GM23338 (cell line): ENCODE measurements around the gene AQP6. TPM values are rescaled to one million over a fixed set of nuclear protein-coding genes. Genes with fewer than 3 reads are reported as not detected.

Experiments used
- ATAC-seq: fragments of 200-7000 bp; cut with Tn5 transposase; 3 replicates; pipeline ENCODE4 v1.9.1; 2020
- DNase-seq: peaks from one replicate; pipeline ENCODE4 v3.0.0-alpha.2; 2015; ENCODE audit warnings: low spot score
- H2AFZ ChIP-seq: fragments of 200-600 bp; sonication (generic); 2 replicates; pipeline ENCODE4 v1.8.0; 2016; ENCODE audit warnings: antibody characterized with exemption, mild to moderate bottlenecking, moderate library complexity
- H3F3A ChIP-seq: fragments of 200-600 bp; sonication (generic); replicated peaks from 2 replicates; pipeline ENCODE4 v1.8.0; 2017; ENCODE audit warnings: antibody characterized with exemption, mixed run types, low read depth
- H3K27ac ChIP-seq: fragments of 200-600 bp; sonication (generic); 2 replicates; pipeline ENCODE4 v1.6.1; 2016; ENCODE audit warnings: low read depth
- H3K27me3 ChIP-seq: fragments of 200-600 bp; sonication (generic); 2 replicates; pipeline ENCODE4 v1.8.0; 2016; ENCODE audit warnings: mild to moderate bottlenecking, mixed run types, moderate library complexity; ENCODE audit not compliant: insufficient read depth
- H3K36me3 ChIP-seq: fragments of 200-600 bp; sonication (generic); 2 replicates; pipeline ENCODE4 v1.8.0; 2016; ENCODE audit warnings: mild to moderate bottlenecking; ENCODE audit not compliant: insufficient read depth
- H3K4me1 ChIP-seq: fragments of 200-600 bp; sonication (generic); 2 replicates; pipeline ENCODE4 v1.8.0; 2016; ENCODE audit warnings: mild to moderate bottlenecking, moderate library complexity; ENCODE audit not compliant: insufficient read depth
- H3K4me2 ChIP-seq: fragments of 200-600 bp; sonication (generic); 2 replicates; pipeline ENCODE4 v1.7.1; 2017; ENCODE audit warnings: mixed run types
- H3K4me3 ChIP-seq: fragments of 200-600 bp; sonication (generic); 2 replicates; pipeline ENCODE4 v1.6.1; 2016; ENCODE audit warnings: mixed run types
- H3K79me2 ChIP-seq: fragments of 200-600 bp; sonication (generic); replicated peaks from 2 replicates; pipeline ENCODE4 v1.8.0; 2017; ENCODE audit warnings: mild to moderate bottlenecking; ENCODE audit not compliant: insufficient read depth
- H3K9me2 ChIP-seq: fragments of 200-600 bp; sonication (generic); 2 replicates; pipeline ENCODE4 v1.8.0; 2017; ENCODE audit not compliant: insufficient read depth
- H4K20me1 ChIP-seq: fragments of 200-600 bp; sonication (generic); replicated peaks from 2 replicates; pipeline ENCODE4 v1.8.0; 2017; ENCODE audit warnings: mild to moderate bottlenecking; ENCODE audit not compliant: insufficient read depth
- H3K27ac Mint-ChIP-seq: 2 replicates; pipeline ENCODE4 v1.8.0; 2020; ENCODE audit warnings: inconsistent platforms, mild to moderate bottlenecking, moderate library complexity, mixed read lengths
- H3K27me3 Mint-ChIP-seq: 3 replicates; pipeline ENCODE4 v1.8.0; 2022; ENCODE audit warnings: low read depth, mild to moderate bottlenecking, moderate library complexity, mixed read lengths, inconsistent platforms; ENCODE audit not compliant: insufficient read depth, poor library complexity
- H3K36me3 Mint-ChIP-seq: 3 replicates; pipeline ENCODE4 v1.8.0; 2021; ENCODE audit warnings: low read depth, mild to moderate bottlenecking, inconsistent platforms, moderate library complexity, mixed read lengths
- H3K4me1 Mint-ChIP-seq: 3 replicates; pipeline ENCODE4 v1.8.0; 2020; ENCODE audit warnings: mild to moderate bottlenecking, inconsistent platforms, mixed read lengths
- H3K4me3 Mint-ChIP-seq: 3 replicates; pipeline ENCODE4 v1.8.0; 2021; ENCODE audit warnings: moderate library complexity, mild to moderate bottlenecking, inconsistent platforms, mixed read lengths
- H3K9me3 Mint-ChIP-seq: 3 replicates; pipeline ENCODE4 v1.8.0; 2020; ENCODE audit warnings: moderate library complexity, mild to moderate bottlenecking, inconsistent platforms, mixed read lengths
- CREB1 ChIP-seq: fragments of 250-450 bp; sonication (Bioruptor Pico); IDR thresholded peaks from 2 replicates; pipeline ENCODE4 v1.5.0; 2020; ENCODE audit warnings: low read depth, mild to moderate bottlenecking, moderate library complexity
- JUNB ChIP-seq: IDR thresholded peaks from one replicate; pipeline ENCODE4 v1.6.1; 2016; ENCODE audit warnings: antibody characterized with exemption; ENCODE audit not compliant: unreplicated experiment
- NANOG ChIP-seq: IDR thresholded peaks from 2 replicates; pipeline ENCODE4 v1.6.1; 2016; ENCODE audit warnings: antibody characterized with exemption, borderline replicate concordance
- ZNF331 ChIP-seq: fragments of 250-450 bp; sonication (Bioruptor Pico); IDR thresholded peaks from 2 replicates; pipeline ENCODE4 v1.5.0; 2020; ENCODE audit warnings: low read depth, mild to moderate bottlenecking, moderate library complexity
- polyA plus RNA-seq: library from polyadenylated mRNA; unstranded; fragments of >200 nt; fragmentation: Nextera tagmentation; extraction: Ambion mirVana; gene quantifications from 2 replicates; pipeline ENCODE4 v1.2.1, GENCODE V29; 2016
- total RNA-seq: library from RNA; depleted of rRNA; stranded (reverse); fragments of >200 nt; shearing (Covaris generic); gene quantifications from 2 replicates; pipeline ENCODE4 v1.2.3, GENCODE V29; 2014
- TF ChIP-seq, protein P1 (sequence below): fragments of 250-450 bp; sonication (Bioruptor Pico); IDR thresholded peaks from 2 replicates; pipeline ENCODE4 v1.5.0; 2020; ENCODE audit warnings: mild to moderate bottlenecking, moderate library complexity
- TF ChIP-seq, protein P2 (sequence below), 2 experiments: fragments of 200-600 bp in 1 of 2; sonication (generic) in 1 of 2; conservative IDR thresholded peaks; 2 replicates each; pipeline versions ENCODE4 v1.5.1 to v1.6.1; 2016 to 2017; ENCODE audit warnings: antibody characterized with exemption in 2 of 2, low read depth in 2 of 2, mild to moderate bottlenecking in 2 of 2, moderate library complexity in 1 of 2

The AQP6 gene
- total and polyA plus RNA-seq, 2 experiments from 2014 or later: 0.08 TPM; not detected in 1

DNA sequence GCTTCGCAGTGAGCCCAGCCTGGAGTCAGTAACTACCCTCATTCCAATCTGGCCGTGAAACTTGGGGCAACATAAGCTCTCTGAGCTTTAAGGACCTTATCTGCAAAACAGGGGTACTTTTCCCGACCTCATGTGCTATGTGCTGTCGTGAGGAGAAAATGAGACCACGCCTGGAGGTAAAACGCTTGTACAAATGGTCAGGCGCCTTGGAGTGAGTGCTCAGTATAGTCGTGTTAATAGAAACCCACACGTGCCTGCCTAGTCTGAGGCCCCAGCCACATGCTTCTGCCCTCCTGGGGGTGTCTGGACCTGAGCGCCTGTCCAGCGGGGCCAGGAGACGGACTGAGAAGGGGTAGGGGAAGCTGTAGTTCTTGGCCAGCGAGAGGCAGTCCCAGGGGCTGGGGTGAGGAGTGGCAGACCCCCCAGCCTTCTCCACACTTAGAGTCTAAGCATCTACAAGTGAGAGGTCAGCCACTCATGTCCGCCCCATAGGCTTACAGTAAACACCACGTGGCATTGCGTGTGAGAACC is 6.2 kb upstream of the AQP6 start (continued):
- TF ChIP-seq, protein P1, sequence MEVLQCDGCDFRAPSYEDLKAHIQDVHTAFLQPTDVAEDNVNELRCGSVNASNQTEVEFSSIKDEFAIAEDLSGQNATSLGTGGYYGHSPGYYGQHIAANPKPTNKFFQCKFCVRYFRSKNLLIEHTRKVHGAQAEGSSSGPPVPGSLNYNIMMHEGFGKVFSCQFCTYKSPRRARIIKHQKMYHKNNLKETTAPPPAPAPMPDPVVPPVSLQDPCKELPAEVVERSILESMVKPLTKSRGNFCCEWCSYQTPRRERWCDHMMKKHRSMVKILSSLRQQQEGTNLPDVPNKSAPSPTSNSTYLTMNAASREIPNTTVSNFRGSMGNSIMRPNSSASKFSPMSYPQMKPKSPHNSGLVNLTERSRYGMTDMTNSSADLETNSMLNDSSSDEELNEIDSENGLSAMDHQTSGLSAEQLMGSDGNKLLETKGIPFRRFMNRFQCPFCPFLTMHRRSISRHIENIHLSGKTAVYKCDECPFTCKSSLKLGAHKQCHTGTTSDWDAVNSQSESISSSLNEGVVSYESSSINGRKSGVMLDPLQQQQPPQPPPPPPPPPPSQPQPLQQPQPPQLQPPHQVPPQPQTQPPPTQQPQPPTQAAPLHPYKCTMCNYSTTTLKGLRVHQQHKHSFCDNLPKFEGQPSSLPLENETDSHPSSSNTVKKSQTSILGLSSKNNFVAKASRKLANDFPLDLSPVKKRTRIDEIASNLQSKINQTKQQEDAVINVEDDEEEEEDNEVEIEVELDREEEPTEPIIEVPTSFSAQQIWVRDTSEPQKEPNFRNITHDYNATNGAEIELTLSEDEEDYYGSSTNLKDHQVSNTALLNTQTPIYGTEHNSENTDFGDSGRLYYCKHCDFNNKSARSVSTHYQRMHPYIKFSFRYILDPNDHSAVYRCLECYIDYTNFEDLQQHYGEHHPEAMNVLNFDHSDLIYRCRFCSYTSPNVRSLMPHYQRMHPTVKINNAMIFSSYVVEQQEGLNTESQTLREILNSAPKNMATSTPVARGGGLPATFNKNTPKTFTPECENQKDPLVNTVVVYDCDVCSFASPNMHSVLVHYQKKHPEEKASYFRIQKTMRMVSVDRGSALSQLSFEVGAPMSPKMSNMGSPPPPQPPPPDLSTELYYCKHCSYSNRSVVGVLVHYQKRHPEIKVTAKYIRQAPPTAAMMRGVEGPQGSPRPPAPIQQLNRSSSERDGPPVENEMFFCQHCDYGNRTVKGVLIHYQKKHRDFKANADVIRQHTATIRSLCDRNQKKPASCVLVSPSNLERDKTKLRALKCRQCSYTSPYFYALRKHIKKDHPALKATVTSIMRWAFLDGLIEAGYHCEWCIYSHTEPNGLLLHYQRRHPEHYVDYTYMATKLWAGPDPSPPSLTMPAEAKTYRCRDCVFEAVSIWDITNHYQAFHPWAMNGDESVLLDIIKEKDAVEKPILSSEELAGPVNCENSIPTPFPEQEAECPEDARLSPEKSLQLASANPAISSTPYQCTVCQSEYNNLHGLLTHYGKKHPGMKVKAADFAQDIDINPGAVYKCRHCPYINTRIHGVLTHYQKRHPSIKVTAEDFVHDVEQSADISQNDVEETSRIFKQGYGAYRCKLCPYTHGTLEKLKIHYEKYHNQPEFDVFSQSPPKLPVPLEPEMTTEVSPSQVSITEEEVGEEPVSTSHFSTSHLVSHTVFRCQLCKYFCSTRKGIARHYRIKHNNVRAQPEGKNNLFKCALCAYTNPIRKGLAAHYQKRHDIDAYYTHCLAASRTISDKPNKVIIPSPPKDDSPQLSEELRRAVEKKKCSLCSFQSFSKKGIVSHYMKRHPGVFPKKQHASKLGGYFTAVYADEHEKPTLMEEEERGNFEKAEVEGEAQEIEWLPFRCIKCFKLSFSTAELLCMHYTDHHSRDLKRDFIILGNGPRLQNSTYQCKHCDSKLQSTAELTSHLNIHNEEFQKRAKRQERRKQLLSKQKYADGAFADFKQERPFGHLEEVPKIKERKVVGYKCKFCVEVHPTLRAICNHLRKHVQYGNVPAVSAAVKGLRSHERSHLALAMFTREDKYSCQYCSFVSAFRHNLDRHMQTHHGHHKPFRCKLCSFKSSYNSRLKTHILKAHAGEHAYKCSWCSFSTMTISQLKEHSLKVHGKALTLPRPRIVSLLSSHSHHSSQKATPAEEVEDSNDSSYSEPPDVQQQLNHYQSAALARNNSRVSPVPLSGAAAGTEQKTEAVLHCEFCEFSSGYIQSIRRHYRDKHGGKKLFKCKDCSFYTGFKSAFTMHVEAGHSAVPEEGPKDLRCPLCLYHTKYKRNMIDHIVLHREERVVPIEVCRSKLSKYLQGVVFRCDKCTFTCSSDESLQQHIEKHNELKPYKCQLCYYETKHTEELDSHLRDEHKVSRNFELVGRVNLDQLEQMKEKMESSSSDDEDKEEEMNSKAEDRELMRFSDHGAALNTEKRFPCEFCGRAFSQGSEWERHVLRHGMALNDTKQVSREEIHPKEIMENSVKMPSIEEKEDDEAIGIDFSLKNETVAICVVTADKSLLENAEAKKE (CRISPR knock-in tag): no peak
- TF ChIP-seq NANOG: no peak
- no peak for TF ChIP-seq CREB1 (CRISPR knock-in tag)

DNA sequence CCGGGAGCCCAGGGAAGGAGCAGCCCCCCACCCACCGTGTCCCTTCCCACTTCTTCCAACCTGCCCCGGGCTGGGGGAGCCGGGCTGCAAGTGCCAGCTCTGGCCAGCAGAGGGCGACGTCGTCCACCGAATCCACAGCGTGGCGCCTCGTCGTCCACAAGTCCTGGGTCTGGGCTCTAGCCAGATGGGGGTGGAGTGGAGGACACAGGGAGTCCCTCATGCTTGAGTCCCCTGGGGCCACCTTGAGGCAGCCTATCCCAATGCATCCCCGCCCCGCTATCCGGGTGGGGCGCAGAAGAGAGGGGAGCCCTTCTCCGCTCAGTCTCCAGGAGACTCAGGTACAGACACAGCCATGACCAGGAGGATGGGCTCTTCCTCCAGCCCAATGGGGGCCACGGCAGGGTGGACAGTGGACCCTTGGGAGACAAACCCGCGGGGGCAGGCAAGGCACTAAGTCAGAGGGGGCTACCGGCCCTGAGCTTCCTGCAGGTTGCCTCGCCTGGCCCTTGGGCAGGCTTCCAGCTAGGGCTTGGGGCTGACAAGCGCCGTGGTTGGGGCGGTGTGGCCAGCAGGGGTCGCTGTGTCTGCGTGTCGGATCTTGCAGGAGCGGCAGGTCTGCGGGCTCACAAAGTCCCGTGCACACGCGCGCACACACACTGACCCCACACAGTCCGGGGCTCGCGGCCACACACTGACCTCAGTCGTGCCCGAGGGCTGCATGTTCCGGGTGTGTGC is 5.5 kb upstream of the AQP6 start:
- Histone ChIP-seq H3K4me1 (no peaks in the 10 kb centered on the region), H3F3A (no peaks in the 10 kb centered on the region), H3K27me3 (peaks cover 29% of the 10 kb centered on the region), H2AFZ (peak overlapping the region; percentile 100), H3K36me3 (no peaks in the 10 kb centered on the region), H3K79me2 (no peaks in the 10 kb centered on the region), H3K4me2 (peak overlapping the region; percentile 92), H3K9me2 (no peaks in the 10 kb centered on the region), H3K27ac (no peak overlapping the region), H3K4me3 (peak overlapping the region; percentile 64), H4K20me1 (no peaks in the 10 kb centered on the region)
- TF ChIP-seq JUNB: no peak
- TF ChIP-seq ZNF331 (CRISPR knock-in tag): no peak
- peak; percentile 22; the same call in 1 of the 2 replicates for TF ChIP-seq CREB1 (CRISPR knock-in tag)
- TF ChIP-seq, protein P2, sequence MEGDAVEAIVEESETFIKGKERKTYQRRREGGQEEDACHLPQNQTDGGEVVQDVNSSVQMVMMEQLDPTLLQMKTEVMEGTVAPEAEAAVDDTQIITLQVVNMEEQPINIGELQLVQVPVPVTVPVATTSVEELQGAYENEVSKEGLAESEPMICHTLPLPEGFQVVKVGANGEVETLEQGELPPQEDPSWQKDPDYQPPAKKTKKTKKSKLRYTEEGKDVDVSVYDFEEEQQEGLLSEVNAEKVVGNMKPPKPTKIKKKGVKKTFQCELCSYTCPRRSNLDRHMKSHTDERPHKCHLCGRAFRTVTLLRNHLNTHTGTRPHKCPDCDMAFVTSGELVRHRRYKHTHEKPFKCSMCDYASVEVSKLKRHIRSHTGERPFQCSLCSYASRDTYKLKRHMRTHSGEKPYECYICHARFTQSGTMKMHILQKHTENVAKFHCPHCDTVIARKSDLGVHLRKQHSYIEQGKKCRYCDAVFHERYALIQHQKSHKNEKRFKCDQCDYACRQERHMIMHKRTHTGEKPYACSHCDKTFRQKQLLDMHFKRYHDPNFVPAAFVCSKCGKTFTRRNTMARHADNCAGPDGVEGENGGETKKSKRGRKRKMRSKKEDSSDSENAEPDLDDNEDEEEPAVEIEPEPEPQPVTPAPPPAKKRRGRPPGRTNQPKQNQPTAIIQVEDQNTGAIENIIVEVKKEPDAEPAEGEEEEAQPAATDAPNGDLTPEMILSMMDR (conservative IDR thresholded peaks at IDR 0.05; ENCODE audit: low read depth in 2 of 2): peak; percentile 78 to 98
- peak; percentile 87 for DNase-seq
- Mint-ChIP-seq H3K36me3 (no peaks in the 10 kb centered on the region; the same call in 2 of the 3 replicates), H3K4me3 (peak overlapping the region; percentile 54), H3K27ac (no peak overlapping the region), H3K27me3 (peaks cover 19% of the 10 kb centered on the region), H3K4me1 (peaks cover 8% of the 10 kb centered on the region), H3K9me3 (no peaks in the 10 kb centered on the region)
- ATAC-seq: peak; percentile 80
